ENCODE results near the gene EP300. TPM values are rescaled to one million over a fixed set of nuclear protein-coding genes. Genes with fewer than 3 reads are reported as not detected.
"Not testable (repeated sequence)": the region's sequence is repeated elsewhere in the genome, so short reads cannot be mapped to it uniquely, and the experiment has no call there.

Gene EP300
- total RNA-seq, 1 experiment from 2014 or later = 17.8 TPM

GRCh38 chr22:41178425-41178975, 86.1 kb downstream of the EP300 start:
- H3K9me2 ChIP-seq (replicated peaks; ENCODE audit: low read length) = no peaks in the 10 kb centered on the region
- BruUV-seq (replicated peaks) = no TSS peak

GRCh38 chr22:41180362-41180761, 88.0 kb downstream of the EP300 start:
- H3K4me2 ChIP-seq (ENCODE audit: low read length); intact Hi-C loops (cut with micrococcal nuclease); H4K20me1 ChIP-seq (ENCODE audit: low read length); H3K9ac ChIP-seq (ENCODE audit: low read length); ATAC-seq; H2AFZ ChIP-seq (ENCODE audit: low read length); H3K27ac ChIP-seq (ENCODE audit: low read length); H3K9me3 ChIP-seq (ENCODE audit: low read length); H3K9me2 ChIP-seq (replicated peaks; ENCODE audit: low read length); H3K79me2 ChIP-seq (ENCODE audit: low read length); DNase-seq; BruUV-seq (replicated peaks); H3F3A ChIP-seq (ENCODE audit: low read length, unreplicated experiment); H3K4me3 ChIP-seq (ENCODE audit: low read length); H3K27me3 ChIP-seq (ENCODE audit: low read length): not testable (repeated sequence)
- POLR2A ChIA-PET (ENCODE audit: unreplicated experiment) = interaction anchor here (0.6 kb wide), 1 partner anchor 441 kb away, joined by 3 read pairs; the partner anchor contains the start of gene XRCC6
- Histone ChIP-seq H3K4me1 (ENCODE audit: insufficient read depth, low read length) (peaks cover 11% of the 10 kb centered on the region), H3K36me3 (ENCODE audit: low read depth, low read length) (peaks cover 12% of the 10 kb centered on the region; the same call in 1 of the 2 replicates)
- CTCF ChIA-PET = interaction anchor here (0.6 kb wide), 1 partner anchor 177 kb away, joined by 3 read pairs; no protein-coding TSS in a partner anchor

More at GRCh38 chr22:41178425-41178975, 86.1 kb downstream of the EP300 start:
- TF ChIP-seq EZH2phosphoT487 (IDR thresholded peaks at IDR 0.05; ENCODE audit: borderline replicate concordance, low read length) (no peak), EZH2 (IDR thresholded peaks at IDR 0.05; ENCODE audit: low read length, unreplicated experiment) (no peak), CTCF (conservative IDR thresholded peaks at IDR 0.05; ENCODE audit: low read depth, low read length) (no peak)
- no peaks in the 10 kb centered on the region for H3K27me3 ChIP-seq (ENCODE audit: low read length)
- no peaks in the 10 kb centered on the region for H3K79me2 ChIP-seq (ENCODE audit: low read length)
- H3K9me3 ChIP-seq (ENCODE audit: low read length) = no peaks in the 10 kb centered on the region
- no peak overlapping the region for H3K27ac ChIP-seq (ENCODE audit: low read length)
- H3K4me2 ChIP-seq (ENCODE audit: low read length) = no peak overlapping the region
- DNase-seq = no peak
- ChIA-PET POLR2A (ENCODE audit: unreplicated experiment) (no interaction called here), CTCF (no interaction called here)
- intact Hi-C loops (cut with micrococcal nuclease) = no loop called here
- H4K20me1 ChIP-seq (ENCODE audit: low read length) = no peaks in the 10 kb centered on the region
- H2AFZ ChIP-seq (ENCODE audit: low read length) = no peak overlapping the region
- H3K36me3 ChIP-seq (ENCODE audit: low read depth, low read length) = peaks cover 16% of the 10 kb centered on the region; the same call in 1 of the 2 replicates
- H3F3A ChIP-seq (ENCODE audit: low read length, unreplicated experiment) = no peaks in the 10 kb centered on the region
- peaks cover 11% of the 10 kb centered on the region for H3K4me1 ChIP-seq (ENCODE audit: insufficient read depth, low read length)
- H3K9ac ChIP-seq (ENCODE audit: low read length) = no peak overlapping the region
- no peak for ATAC-seq
- H3K4me3 ChIP-seq (ENCODE audit: low read length) = no peak overlapping the region

- no peaks in the 10 kb centered on the region for H3F3A ChIP-seq (ENCODE audit: low read length, unreplicated experiment)
- no peaks in the 10 kb centered on the region for H3K79me2 ChIP-seq (ENCODE audit: low read length)
- H3K9ac ChIP-seq (ENCODE audit: low read length) = no peak overlapping the region
- H3K9me3 ChIP-seq (ENCODE audit: low read length) = no peaks in the 10 kb centered on the region
- H3K9me2 ChIP-seq (replicated peaks; ENCODE audit: low read length) = no peaks in the 10 kb centered on the region
- CTCF ChIA-PET = no interaction called here
- ATAC-seq (no peak), DNase-seq (no peak)
- peaks cover 11% of the 10 kb centered on the region for H3K4me1 ChIP-seq (ENCODE audit: insufficient read depth, low read length)
- H3K4me2 ChIP-seq (ENCODE audit: low read length) = no peak overlapping the region
- intact Hi-C loops (cut with micrococcal nuclease) = no loop called here
- no peak for TF ChIP-seq CTCF (conservative IDR thresholded peaks at IDR 0.05; ENCODE audit: low read depth, low read length)
- TF ChIP-seq EZH2phosphoT487 (IDR thresholded peaks at IDR 0.05; ENCODE audit: borderline replicate concordance, low read length) = no peak
- TF ChIP-seq EZH2 (IDR thresholded peaks at IDR 0.05; ENCODE audit: low read length, unreplicated experiment) = no peak
- H3K27me3 ChIP-seq (ENCODE audit: low read length) = no peaks in the 10 kb centered on the region
- no peak overlapping the region for H3K27ac ChIP-seq (ENCODE audit: low read length)
- no TSS peak for BruUV-seq (replicated peaks)
- H3K4me3 ChIP-seq (ENCODE audit: low read length) = no peak overlapping the region
- peaks cover 12% of the 10 kb centered on the region; the same call in 1 of the 2 replicates for H3K36me3 ChIP-seq (ENCODE audit: low read depth, low read length)
- POLR2A ChIA-PET (ENCODE audit: unreplicated experiment) = interaction anchor here (0.6 kb wide), 2 partner anchors 57 to 440 kb away, joined by 3 read pairs; partner anchors contain the start of gene XRCC6
- no peaks in the 10 kb centered on the region for H4K20me1 ChIP-seq (ENCODE audit: low read length)
- H2AFZ ChIP-seq (ENCODE audit: low read length) = no peak overlapping the region
These were observed 88.5 kb downstream of the EP300 start for GRCh38 chr22:41180926-41181325.
